ENCODE data around the gene TMC7.

GRCh38 chr16:18984435-18985005 is 786 bp downstream of the TMC7 start:
- no peak for TF ChIP-seq CTCF (IDR thresholded peaks at IDR 0.05)
- TF ChIP-seq, protein P1, sequence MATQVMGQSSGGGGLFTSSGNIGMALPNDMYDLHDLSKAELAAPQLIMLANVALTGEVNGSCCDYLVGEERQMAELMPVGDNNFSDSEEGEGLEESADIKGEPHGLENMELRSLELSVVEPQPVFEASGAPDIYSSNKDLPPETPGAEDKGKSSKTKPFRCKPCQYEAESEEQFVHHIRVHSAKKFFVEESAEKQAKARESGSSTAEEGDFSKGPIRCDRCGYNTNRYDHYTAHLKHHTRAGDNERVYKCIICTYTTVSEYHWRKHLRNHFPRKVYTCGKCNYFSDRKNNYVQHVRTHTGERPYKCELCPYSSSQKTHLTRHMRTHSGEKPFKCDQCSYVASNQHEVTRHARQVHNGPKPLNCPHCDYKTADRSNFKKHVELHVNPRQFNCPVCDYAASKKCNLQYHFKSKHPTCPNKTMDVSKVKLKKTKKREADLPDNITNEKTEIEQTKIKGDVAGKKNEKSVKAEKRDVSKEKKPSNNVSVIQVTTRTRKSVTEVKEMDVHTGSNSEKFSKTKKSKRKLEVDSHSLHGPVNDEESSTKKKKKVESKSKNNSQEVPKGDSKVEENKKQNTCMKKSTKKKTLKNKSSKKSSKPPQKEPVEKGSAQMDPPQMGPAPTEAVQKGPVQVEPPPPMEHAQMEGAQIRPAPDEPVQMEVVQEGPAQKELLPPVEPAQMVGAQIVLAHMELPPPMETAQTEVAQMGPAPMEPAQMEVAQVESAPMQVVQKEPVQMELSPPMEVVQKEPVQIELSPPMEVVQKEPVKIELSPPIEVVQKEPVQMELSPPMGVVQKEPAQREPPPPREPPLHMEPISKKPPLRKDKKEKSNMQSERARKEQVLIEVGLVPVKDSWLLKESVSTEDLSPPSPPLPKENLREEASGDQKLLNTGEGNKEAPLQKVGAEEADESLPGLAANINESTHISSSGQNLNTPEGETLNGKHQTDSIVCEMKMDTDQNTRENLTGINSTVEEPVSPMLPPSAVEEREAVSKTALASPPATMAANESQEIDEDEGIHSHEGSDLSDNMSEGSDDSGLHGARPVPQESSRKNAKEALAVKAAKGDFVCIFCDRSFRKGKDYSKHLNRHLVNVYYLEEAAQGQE (IDR thresholded peaks at IDR 0.05; ENCODE audit: low read depth, low read length): no peak
- TF ChIP-seq, protein P2, sequence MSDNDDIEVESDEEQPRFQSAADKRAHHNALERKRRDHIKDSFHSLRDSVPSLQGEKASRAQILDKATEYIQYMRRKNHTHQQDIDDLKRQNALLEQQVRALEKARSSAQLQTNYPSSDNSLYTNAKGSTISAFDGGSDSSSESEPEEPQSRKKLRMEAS (IDR thresholded peaks at IDR 0.05; ENCODE audit: low read depth): no peak
- TF ChIP-seq SMC3 (IDR thresholded peaks at IDR 0.05; ENCODE audit: low read depth, low read length): no peak
- TF ChIP-seq TAF1 (IDR thresholded peaks at IDR 0.05; ENCODE audit: borderline replicate concordance, low read depth, low read length): no peak
- no peak for TF ChIP-seq ZBTB33 (IDR thresholded peaks at IDR 0.05; ENCODE audit: borderline replicate concordance, low read depth)
- no peak for TF ChIP-seq YY1 (IDR thresholded peaks at IDR 0.05; ENCODE audit: low read depth)
- no peak for TF ChIP-seq FOXM1 (IDR thresholded peaks at IDR 0.05; ENCODE audit: low read depth)
- no peak for TF ChIP-seq FOXJ3 (CRISPR knock-in tag; IDR thresholded peaks at IDR 0.05)

Data from SK-N-SH (cell line).